ENCODE results near the gene PXDC1. TPM values are rescaled to one million over a fixed set of nuclear protein-coding genes. Genes with fewer than 3 reads are reported as not detected.
A peak's percentile ranks its signal among the peaks of the same experiment; 100 is the strongest.

PXDC1 gene
- total RNA-seq, 2 donors from 2014 or later, result 0.35 to 0.36 TPM

DNA sequence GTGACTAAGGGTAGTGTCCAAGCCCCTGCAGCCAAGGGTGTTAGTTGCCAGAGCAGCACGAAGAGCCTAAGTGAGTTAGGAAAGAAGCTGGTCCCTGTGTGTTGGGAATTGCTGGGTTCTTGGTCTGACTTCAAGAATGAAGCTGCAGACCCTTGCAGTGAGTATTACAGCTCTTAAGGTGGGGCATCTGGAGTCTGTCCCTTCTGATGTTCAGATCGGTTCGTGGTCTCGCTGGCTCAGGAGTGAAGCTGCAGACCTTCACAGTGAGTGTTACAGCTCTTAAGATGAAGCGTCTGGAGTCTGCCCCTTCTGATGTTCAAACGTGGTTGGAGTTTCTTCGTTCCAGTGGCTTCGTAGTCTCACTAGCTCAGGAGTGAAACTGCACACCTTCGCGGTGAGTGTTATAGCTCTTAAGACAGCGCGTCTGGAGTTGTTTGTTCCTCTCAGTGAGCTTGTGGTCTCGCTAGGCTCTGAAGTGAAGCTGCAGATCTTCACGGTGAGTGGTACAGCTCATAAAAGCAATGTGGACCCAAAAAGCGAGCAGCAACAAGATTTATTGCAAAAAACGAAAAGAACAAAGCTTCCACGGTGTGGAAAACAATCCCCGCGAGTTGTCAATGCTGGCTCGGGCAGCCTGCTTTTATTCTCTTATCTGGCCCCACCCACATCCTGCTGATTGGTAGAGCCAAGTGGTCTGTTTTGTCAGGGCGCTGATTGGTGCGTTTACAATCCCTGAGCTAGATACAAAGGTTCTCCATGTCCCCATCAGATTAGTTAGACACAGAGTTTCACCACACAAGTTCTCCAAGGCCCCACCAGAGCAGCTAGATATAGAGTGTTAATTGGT lies 31.8 kb downstream of the PXDC1 start:
- H3K36me3 Mint-ChIP-seq, result no peaks in the 10 kb centered on the region
- no peaks in the 10 kb centered on the region for H3K9me3 Mint-ChIP-seq
- H3K27ac Mint-ChIP-seq, result peak overlapping the region in 1 of 2 donors; percentile 65
- DNase-seq (ENCODE audit: low spot score in 2 of 2) (no peak), ATAC-seq (peak in 1 of 2 donors; percentile 44)

GRCh38 chr6:3718407-3718806 lies 33.1 kb downstream of the PXDC1 start:
- no peaks in the 10 kb centered on the region for H3K9me3 Mint-ChIP-seq
- H3K36me3 Mint-ChIP-seq, result no peaks in the 10 kb centered on the region
- no peak overlapping the region for H3K27ac Mint-ChIP-seq
- no peak for DNase-seq (ENCODE audit: low spot score in 2 of 2)
- ATAC-seq, result no peak

DNA sequence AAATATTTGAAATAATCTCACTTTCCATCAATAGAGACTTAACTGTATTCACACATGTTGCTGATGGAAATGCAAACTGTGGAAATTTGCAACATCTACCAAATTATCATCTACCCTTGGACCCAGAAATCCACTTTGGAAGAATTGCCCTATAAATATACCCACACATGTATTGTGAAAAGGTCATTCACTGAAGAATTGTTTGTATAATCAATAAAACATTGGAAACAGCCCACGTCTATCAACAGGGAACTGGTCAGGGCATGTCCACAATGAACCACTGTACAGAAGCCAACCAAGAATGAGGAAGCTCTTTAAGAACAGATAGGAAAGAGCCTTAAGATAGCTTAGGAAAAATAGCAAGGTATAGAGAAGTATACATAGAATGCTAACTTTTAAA lies 36.2 kb downstream of the PXDC1 start:
- DNase-seq (ENCODE audit: low spot score in 2 of 2), result no peak
- no peaks in the 10 kb centered on the region for H3K9me3 Mint-ChIP-seq
- no peaks in the 10 kb centered on the region for H3K36me3 Mint-ChIP-seq
- no peak overlapping the region for H3K27ac Mint-ChIP-seq
- no peak for ATAC-seq

GRCh38 chr6:3714768-3715167 lies 36.7 kb downstream of the PXDC1 start:
- ATAC-seq (no peak), DNase-seq (ENCODE audit: low spot score in 2 of 2) (no peak)
- Mint-ChIP-seq H3K9me3 (no peaks in the 10 kb centered on the region), H3K36me3 (no peaks in the 10 kb centered on the region), H3K27ac (no peak overlapping the region)

DNA sequence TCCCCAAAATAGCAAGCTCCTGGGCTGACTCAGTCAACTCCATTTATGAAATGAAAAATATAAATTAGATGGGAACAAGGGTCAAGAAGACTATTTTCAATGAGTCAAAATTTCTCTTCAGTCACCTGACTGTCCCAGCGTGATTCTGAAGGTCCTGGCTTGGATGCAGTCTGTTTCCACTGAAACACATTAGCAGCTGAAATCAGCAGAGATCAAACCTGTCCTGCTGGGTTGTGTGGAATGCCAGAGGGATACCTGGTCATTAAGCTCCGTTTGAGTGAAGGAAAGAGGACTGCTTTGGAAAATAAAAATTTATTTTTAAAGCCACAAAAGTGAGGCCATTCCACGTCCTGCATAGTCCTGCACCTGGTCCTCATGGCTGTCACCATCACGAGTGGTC lies 37.4 kb downstream of the PXDC1 start:
- Mint-ChIP-seq H3K27ac (no peak overlapping the region), H3K9me3 (no peaks in the 10 kb centered on the region), H3K36me3 (no peaks in the 10 kb centered on the region)
- ATAC-seq (no peak), DNase-seq (ENCODE audit: low spot score in 2 of 2) (no peak)

GRCh38 chr6:3712827-3713665 lies 38.5 kb downstream of the PXDC1 start:
- no peaks in the 10 kb centered on the region for H3K9me3 Mint-ChIP-seq
- ATAC-seq (no peak), DNase-seq (ENCODE audit: low spot score in 2 of 2) (no peak)
- H3K36me3 Mint-ChIP-seq, result no peaks in the 10 kb centered on the region
- no peak overlapping the region for H3K27ac Mint-ChIP-seq

DNA sequence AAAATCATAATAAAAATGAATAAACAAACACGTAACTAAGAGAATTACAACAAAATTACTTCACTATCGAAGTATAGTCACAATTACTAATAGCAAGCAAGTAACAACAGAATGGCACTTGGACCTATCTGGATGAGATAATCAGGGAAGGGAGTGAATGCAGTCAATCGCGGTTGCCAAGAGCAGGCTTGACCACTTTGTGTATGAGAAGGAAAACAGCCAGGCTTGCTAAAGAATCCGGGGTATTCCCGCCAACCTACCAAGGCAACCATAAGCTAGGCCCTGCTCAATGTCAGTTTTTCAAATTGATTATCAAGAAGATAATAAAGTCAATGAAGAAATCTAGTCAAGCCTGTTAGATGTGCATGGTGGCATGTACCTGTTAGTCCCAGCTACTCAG lies 39.7 kb downstream of the PXDC1 start:
- Mint-ChIP-seq H3K36me3 (no peaks in the 10 kb centered on the region), H3K27ac (no peak overlapping the region), H3K9me3 (no peaks in the 10 kb centered on the region)
- ATAC-seq (no peak), DNase-seq (ENCODE audit: low spot score in 2 of 2) (no peak)

DNA sequence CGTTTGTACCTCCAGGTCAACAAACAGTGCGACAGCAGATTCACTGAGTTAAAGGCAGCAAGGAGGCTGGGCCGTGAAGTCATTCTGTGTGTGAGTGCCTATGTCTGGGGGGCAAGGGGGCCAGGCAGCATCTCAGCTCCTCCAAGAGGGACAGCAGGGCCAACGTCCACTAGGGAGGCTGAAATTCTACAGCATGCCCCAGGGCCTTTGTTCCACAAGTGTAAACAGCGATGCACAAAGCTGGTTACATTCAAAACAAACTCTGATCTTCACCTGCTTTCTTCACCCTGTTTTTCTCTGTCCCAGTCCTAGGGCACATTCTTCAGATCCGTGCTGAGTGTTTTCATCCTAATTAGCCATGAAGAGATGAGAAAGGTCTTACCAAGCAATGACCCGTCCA lies 41.1 kb downstream of the PXDC1 start:
- Mint-ChIP-seq H3K36me3 (no peaks in the 10 kb centered on the region), H3K9me3 (no peaks in the 10 kb centered on the region), H3K27ac (no peak overlapping the region)
- ATAC-seq, result no peak
- DNase-seq (ENCODE audit: low spot score in 2 of 2), result no peak

GRCh38 chr6:3708540-3708939 lies 43.0 kb downstream of the PXDC1 start:
- Mint-ChIP-seq H3K9me3 (peaks cover 0 to 8% of the 10 kb centered on the region in 2 donors), H3K27ac (no peak overlapping the region), H3K36me3 (no peaks in the 10 kb centered on the region)
- ATAC-seq (no peak), DNase-seq (ENCODE audit: low spot score in 2 of 2) (no peak)

DNA sequence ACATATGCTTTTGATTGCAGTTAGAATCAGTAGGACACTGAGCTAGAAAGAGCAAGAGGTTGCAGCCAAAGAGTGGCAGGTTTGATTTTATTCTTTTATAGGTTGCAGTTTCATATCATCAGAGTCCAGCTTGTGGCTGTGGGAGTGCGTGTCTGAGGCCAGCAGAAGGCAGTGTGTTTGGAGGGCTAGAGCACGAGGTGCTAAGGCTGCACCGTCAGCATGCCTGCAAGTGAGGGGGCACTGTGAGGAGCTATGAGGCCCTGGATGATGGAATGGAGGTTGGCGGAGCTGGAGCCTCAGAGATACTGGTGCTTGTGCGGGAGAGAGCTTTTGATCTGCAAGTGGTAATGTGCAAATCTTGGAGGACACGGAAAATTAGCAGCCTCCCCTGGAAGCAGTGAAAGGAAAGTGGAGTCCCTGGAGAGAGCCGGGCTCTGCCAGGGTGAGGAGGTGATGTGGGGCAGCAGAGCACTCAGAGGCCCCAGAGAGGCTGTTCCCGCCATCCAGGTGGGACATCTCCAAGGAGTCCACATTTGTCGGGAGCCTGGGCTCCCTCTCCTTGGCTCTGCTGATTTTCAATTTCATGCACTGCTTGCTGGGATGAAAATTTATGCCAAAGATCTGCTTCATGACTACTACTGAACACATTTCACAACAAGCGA lies 43.6 kb downstream of the PXDC1 start:
- no peak for ATAC-seq
- DNase-seq (ENCODE audit: low spot score in 2 of 2), result no peak
- Mint-ChIP-seq H3K27ac (no peak overlapping the region), H3K36me3 (no peaks in the 10 kb centered on the region), H3K9me3 (peaks cover 0 to 8% of the 10 kb centered on the region in 2 donors)

GRCh38 chr6:3707024-3707423 lies 44.5 kb downstream of the PXDC1 start:
- H3K27ac Mint-ChIP-seq, result no peak overlapping the region
- H3K36me3 Mint-ChIP-seq, result no peaks in the 10 kb centered on the region
- H3K9me3 Mint-ChIP-seq, result peaks cover 0 to 8% of the 10 kb centered on the region in 2 donors
- no peak for DNase-seq (ENCODE audit: low spot score in 2 of 2)
- no peak for ATAC-seq

DNA sequence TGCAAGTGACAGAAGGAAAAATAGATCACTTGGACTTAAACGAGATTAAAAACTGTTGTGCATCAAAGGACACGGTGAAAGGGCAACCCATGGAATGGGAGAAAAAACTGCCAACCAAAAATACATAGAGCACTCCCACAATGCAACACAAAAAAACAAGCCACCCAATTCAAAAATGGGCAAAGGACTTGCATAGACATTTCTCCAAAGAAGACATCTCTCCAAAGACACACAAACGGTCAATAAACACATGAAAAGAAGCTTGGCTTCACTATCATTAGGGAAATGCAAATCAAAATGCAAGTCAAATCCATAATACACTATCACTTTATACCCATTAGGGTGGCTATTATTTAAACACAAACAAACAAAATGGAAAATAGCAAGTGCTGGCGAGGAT lies 45.0 kb downstream of the PXDC1 start:
- Mint-ChIP-seq H3K36me3 (no peaks in the 10 kb centered on the region), H3K9me3 (peaks cover 0 to 8% of the 10 kb centered on the region in 2 donors), H3K27ac (no peak overlapping the region)
- ATAC-seq (no peak), DNase-seq (ENCODE audit: low spot score in 2 of 2) (no peak)

DNA sequence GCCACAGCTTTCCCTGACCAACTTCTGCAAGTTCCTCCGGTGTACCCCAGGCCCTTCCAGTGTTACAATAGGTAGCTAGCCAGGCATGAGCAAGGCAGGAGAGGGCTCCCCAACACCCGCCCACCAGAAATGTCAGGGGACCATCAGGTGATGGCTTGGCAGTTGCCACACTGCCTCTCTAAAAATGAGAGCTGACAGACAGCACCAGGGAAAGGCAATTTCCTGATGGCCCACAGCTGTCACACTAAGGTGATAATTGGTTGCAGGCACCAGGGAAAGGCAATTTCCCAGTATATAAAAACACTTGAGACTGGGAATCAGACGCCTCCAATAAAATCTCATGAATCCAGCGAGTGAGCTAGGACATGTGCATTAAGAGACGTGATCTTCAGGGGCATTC lies 49.9 kb downstream of the PXDC1 start:
- ATAC-seq, result no peak
- DNase-seq (ENCODE audit: low spot score in 2 of 2), result no peak
- Mint-ChIP-seq H3K36me3 (peaks cover 0 to 7% of the 10 kb centered on the region in 2 donors), H3K9me3 (peaks cover 4 to 8% of the 10 kb centered on the region in 2 donors), H3K27ac (no peak overlapping the region)

DNA sequence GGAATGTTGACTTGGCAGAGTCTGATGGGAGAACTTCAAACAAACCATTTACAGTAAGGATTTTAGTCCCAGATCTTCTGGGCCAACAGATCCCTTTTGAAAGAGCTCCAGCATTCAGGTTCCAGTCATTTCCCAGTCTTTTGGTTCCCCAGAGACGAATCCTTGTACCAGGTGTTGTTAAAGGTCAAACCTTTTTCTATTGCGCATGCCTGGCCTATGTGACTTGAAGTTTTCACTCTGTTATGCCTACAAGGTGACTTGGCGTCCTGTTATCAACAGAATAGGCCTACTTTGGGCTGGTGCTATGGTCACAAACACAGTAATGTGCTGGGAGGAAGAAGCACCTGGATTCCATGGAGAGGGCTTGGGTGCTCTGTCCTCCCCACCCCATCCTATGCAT lies 52.3 kb downstream of the PXDC1 start:
- Mint-ChIP-seq H3K36me3 (peaks cover 0 to 7% of the 10 kb centered on the region in 2 donors), H3K27ac (no peak overlapping the region), H3K9me3 (peaks cover 0 to 4% of the 10 kb centered on the region in 2 donors)
- DNase-seq (ENCODE audit: low spot score in 2 of 2) (no peak), ATAC-seq (no peak)

DNA sequence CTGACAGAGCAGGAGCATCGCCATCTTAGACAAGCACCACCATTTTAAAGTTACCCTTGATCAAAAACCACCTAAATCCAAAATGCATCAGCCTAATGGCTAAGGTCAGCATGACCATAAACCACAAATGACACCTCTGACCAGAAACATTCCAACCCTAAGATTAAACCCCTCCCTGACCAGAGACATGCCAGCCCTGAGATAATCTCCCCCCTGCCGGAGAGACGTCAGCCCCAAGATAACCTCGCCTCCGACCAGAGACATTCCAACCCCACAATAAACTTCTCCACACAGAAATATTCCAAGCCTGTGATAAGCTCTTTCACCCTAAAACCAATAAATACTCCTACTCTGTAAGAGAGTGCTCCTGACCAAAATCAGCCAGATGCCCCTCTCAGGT lies 53.5 kb downstream of the PXDC1 start:
- peaks cover 0 to 7% of the 10 kb centered on the region in 2 donors for H3K36me3 Mint-ChIP-seq
- peaks cover 0 to 4% of the 10 kb centered on the region in 2 donors for H3K9me3 Mint-ChIP-seq
- no peak for ATAC-seq
- DNase-seq (ENCODE audit: low spot score in 2 of 2), result no peak
- no peak overlapping the region for H3K27ac Mint-ChIP-seq

DNA sequence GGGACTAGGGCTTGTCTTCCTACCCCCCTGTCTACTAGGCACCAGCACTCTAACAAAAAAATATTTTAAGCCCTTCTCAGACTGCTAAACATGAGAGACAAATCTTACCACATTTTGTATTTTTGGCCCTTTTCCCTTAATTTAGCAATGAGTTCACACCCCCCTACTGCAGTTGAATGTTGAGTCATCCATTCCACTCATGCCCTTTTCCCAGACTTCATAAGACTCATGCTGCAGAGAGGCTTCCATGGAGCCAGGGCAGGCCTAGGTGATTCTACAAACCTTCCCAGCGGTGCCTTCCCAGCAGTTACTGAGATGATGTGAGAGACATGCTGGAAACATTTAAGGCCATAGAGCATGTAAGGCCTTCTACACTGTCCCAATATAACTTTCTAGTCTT lies 53.9 kb downstream of the PXDC1 start:
- no peak for DNase-seq (ENCODE audit: low spot score in 2 of 2)
- peaks cover 0 to 7% of the 10 kb centered on the region in 2 donors for H3K36me3 Mint-ChIP-seq
- ATAC-seq, result no peak
- peaks cover 0 to 4% of the 10 kb centered on the region in 2 donors for H3K9me3 Mint-ChIP-seq
- H3K27ac Mint-ChIP-seq, result no peak overlapping the region

DNA sequence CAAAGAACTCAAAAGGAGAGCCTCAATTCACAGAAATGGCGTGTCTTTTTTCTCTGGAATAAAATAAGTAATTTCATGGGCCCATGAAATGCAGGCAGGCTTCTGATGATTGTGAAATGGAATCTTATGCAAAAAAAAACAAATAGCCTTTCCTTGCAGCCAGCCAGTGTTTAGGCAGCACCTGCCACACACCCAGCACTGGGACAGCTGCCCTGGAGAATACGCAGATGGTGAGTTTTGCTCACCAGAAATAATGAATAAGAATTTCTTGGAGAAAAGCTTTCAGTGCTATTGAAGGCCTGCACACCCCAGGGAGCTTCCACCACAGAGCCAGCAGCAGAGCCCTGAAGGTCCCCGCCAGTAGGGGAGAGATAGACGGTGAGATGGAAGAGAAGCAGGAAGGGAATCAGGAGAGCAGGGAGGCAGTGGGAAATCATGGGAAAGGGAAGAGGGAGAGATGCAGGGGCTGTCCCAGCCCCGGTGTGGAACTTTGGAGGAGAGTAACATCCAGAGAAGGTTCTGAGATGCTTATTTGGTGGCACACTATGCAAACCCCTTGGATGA lies 54.9 kb downstream of the PXDC1 start:
- Mint-ChIP-seq H3K36me3 (peaks cover 0 to 7% of the 10 kb centered on the region in 2 donors), H3K9me3 (peaks cover 0 to 4% of the 10 kb centered on the region in 2 donors), H3K27ac (no peak overlapping the region)
- no peak for ATAC-seq
- no peak for DNase-seq (ENCODE audit: low spot score in 2 of 2)

Measured in activated naive CD4-positive, alpha-beta T cell treated with anti-CD3 and anti-CD28 coated beads, Interleukin-2, amount 50 U/mL, for 72 hours (primary cell).